Panc1 (cell line): Measurements from ENCODE around the gene HMGCLL1.

Experiments used
- POLR2AphosphoS5 ChIP-seq: IDR thresholded peaks from 2 replicates; pipeline ENCODE4 v1.6.1; 2012; ENCODE audit warnings: mild to moderate bottlenecking, low read depth, low read length, moderate library complexity
- TF ChIP-seq, protein P1 (sequence below): fragments of 450-650 bp; IDR thresholded peaks from 2 replicates; pipeline ENCODE4 v1.5.1; 2017; ENCODE audit warnings: mild to moderate bottlenecking

DNA sequence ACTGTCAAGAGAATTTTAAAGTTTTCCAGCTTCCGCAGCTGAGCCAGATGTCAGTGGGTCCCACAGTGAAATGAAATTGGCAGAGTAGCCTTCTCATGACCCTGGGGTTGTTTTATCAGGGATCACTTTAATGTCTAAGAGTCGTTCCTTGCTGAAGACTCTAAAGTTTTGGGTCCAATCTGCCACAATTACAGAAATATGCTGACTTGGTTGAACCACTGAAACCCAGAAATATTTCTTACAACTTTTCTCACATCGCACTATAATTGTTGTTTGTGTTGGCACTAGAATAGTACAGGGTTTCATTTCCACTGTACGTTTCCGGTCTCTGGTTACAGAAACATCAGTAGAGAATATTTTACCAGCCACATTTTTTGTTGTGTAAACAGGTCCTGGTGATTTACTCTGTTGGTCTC is 109.0 kb downstream of the HMGCLL1 start:
- TF ChIP-seq, protein P1, sequence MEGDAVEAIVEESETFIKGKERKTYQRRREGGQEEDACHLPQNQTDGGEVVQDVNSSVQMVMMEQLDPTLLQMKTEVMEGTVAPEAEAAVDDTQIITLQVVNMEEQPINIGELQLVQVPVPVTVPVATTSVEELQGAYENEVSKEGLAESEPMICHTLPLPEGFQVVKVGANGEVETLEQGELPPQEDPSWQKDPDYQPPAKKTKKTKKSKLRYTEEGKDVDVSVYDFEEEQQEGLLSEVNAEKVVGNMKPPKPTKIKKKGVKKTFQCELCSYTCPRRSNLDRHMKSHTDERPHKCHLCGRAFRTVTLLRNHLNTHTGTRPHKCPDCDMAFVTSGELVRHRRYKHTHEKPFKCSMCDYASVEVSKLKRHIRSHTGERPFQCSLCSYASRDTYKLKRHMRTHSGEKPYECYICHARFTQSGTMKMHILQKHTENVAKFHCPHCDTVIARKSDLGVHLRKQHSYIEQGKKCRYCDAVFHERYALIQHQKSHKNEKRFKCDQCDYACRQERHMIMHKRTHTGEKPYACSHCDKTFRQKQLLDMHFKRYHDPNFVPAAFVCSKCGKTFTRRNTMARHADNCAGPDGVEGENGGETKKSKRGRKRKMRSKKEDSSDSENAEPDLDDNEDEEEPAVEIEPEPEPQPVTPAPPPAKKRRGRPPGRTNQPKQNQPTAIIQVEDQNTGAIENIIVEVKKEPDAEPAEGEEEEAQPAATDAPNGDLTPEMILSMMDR, result no peak
- no peak for TF ChIP-seq POLR2AphosphoS5
